Left renal cortex interstitium (tissue), 4 donors: Measurements from ENCODE around the gene KLHDC7B. TPM values are rescaled to one million over a fixed set of nuclear protein-coding genes. Genes with fewer than 3 reads are reported as not detected.

Source experiments
- DNase-seq, 4 donors: peaks; one replicate each; pipeline ENCODE4 v3.0.0-alpha.2; 2013; ENCODE audit warnings: low read depth in 4 of 4, low spot score in 2 of 4, missing footprints in 1 of 4
- polyA plus RNA-seq, 4 donors: library from polyadenylated mRNA; unstranded; fragments of 120-200 nt; gene quantifications; one replicate each; pipeline ENCODE4 v1.2.1, GENCODE V29; 2013; ENCODE audit not compliant: insufficient read length in 4 of 4

Gene KLHDC7B
- polyA plus RNA-seq, 4 donors: 0.07 to 0.39 (median 0.15) TPM

DNA sequence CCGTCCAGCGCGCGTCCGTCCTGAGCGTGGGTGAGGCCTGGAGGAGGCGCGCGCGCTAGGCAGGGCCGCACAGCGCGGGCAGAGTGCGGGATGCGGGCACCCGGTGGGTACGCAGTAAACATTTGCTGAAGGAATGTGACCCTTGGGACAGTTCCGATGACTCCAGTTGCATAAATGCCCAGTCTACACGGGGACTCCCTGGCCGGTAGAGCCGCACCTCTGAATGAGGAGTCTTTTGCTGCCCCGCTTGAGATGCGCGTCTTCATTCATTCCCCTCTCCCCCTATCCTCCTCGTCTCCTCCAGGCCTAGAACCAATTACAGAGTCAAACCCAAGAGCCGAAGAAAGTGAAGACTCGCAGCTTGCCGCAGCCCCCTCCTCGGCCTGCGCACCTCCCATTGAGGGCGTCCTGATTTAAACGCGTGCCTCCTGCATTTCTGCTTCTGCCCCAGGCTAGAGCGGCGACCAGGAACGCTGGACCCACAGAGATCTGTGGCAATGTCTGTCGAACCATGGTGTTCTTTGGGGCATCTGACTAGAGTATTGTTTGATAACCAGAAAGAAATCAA lies 37.7 kb downstream of the KLHDC7B start:
- no peak for DNase-seq

DNA sequence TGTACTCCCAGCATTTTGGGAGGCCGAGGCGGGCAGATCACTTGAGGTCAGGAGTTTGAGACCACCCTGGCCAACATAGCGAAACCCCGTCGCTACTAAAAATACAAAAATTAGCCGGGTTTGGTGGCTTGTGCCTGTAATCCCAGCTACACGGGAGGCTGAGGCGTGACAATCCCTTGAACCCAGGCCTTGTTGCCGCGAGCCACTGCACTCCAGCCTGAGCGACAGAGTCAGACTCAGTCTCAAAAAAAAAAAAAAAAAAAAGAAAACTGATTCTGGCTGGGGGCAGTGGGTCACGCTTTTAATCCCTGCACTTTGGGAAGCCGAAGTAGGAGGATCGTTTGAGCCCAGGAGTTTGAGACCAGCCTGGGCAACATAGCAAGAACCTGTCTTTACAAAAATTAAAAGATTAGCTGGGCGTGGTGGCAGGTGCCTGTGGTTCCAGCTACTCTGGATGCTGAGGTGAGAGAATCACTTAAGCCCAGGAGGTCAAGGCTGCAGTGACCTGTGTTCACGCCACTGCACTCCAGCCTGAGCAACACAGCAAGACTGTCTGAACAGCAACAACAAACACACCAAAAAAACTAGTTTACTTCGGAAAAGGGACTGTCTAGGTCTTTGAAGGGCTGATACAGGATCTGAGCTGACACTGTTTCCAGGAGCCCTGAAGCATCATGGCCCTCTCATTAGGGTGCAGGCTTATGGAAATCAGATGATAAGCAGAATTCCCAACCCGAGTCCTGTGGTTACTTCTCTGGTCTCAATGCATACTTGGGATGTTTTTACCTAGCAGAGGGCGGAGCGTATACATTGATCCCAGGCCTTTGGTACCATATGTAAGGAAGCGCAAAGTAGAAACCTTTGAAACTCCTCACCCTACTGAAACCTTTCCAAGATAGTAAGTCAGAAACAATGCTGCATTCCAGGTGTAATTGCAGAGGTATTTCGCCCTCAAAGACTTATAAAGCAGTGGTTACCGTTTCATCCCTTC lies 38.7 kb downstream of the KLHDC7B start:
- no peak for DNase-seq

DNA sequence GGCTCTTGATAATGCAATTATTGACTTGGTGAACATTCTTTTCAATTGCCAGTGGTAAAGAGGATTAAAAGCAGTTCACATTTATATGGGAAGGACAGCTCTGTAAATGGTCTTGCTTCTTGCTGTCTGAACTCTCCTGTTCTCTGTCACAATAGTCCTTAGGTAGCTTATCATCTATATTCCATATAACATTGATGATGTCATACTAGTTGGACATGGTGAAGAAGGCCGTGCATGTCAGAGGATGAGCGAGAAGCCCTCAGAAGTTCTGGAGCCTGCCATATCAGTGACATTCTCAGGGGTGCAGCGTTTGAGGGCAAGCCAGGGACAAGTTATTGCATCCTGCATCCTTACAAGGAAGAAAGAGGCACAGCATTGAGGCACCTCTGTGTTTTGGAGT lies 39.5 kb downstream of the KLHDC7B start:
- DNase-seq: no peak

DNA sequence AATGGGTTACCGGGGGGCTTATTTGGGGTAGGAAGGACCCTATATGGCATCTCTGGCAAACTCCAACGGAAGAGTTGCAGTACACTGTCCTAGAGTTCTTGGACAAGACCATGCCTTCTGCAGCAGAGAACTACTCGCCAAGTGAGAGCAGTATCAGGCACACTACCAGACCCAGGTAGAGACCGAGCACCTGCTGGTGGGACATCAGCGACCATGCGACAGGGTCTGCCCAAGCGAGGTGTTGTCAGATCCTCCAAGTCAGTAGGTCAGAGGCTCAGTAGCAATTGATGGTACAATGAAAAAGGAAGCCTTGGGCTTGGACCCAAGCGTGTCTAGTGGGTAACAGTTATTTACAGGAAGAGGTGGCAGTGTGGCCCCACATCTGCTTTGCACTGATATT lies 40.1 kb downstream of the KLHDC7B start:
- DNase-seq: no peak

DNA sequence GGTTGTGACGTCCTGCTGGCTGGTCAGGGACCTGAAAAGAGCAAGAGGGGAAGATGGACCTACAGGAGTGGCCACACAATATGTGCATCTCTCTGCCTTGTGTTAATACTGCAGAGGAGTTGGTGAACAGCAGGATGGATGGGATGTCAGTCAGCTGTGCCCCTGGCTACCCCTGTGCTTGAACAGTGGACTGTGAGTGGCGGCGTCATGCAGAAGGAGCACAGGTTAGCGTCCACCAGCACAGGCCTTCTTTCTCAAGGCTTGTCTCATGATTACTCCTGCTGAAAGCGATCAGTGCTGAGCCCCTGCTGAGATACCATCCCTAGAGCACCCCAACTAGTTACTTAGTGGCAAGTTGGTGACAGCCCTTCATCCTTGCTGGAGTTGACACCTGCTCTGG lies 40.7 kb downstream of the KLHDC7B start:
- DNase-seq: no peak

DNA sequence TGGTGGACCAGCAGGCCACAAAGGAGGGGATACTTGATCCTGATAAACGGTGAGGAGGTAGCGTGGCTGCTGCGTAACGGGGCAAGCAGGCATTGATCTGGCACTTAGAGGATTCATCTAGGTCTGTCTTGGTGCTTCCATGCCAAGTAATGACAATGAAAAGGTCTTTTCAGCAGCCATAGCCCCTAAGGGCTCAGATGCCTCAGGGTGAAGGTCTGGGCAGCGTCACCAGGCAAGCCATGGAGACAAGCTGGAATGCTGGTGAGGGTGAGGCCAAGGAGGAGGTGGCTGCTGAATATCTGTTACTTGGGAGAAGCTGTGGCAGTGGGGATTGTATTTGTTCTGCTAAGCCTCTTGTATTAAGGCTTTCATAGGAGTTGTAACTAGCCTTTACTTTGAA lies 41.7 kb downstream of the KLHDC7B start:
- no peak for DNase-seq

DNA sequence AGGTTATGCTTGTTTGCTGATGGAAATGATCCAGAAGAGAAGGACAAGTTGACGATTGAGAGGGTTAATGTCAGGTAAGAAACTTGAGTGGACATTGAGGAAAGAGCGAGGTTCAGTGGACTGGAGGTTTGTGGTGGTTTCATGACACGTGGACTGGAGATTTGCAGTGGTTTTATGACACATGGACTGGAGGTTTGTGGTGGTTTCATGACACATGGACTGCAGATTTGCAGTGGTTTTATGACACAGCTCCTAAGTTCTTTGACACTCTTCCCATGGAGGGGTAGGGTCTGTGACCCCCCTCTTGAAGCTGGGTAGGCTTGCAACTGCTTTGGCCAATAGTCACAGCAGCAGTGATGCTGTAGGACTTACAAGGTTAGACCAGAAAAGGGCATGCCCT lies 49.5 kb downstream of the KLHDC7B start:
- DNase-seq: no peak

DNA sequence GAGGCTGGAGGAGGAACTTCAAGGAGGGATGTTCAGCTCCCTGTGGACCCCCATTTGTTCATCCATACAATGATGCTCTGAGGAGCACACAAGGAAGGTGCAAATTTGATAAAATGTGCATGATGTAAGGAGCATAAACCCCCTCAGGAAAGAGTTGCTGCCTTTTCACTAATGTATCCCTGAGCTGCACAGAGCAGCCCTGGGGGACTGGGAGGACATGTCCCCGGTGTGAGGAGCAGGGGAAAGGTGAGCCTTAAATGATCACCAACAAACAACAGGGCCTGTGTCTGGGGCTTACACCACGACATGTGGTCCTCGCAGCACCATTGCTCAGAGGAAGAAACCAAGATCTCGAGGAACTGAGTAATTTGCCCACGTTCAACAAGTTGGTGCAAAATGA lies 51.4 kb downstream of the KLHDC7B start:
- DNase-seq: no peak

DNA sequence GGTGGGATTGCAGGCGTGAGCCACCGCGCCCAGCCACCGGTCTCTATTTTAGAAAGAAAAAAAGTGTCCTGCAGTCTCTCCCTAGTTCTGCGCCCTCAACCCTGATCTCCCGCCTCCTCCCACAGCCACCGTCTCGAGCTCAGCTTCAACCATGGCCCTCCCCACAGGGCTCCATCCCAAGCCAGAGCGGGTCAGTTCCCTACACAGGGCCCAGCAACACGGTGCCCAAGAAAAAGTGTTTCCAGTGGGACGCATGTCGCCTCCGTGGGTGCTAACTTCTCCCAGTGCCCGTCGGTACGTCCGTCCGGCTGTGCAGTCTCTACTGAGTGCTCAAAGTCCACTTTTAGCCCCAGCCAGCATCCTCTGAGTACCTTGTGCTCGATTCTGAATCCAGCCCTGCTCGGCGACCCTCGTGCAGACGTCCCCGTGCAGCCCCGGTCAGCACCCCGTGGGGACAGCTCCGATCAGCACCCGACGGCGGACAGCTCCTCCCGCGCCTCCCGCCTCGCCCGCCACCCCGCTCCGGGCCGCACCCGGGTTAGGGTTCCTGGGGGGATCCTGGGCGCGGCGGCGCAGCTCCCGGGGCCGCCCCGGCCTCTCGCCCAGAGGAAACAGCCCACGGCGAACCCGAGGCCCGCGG lies 54.2 kb downstream of the KLHDC7B start:
- no peak for DNase-seq

DNA sequence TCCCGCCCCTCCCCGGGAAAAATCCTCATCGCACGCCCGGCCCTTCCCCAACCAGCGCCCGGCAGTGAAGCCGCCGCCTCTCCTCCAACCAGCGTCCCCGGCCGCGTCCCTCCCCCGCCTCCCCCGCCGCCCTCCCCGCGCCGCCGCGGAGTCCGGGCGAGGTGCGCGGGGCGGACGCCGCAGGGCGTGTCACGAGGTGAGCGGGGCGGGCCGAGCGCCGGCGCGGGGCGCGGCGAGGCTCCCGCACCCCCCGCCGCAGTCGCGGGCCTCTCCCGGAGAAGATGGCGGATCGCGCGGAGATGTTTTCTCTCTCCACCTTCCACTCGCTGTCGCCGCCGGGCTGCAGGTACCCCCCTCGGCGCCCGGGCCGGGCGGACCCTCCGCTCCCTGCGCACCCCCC lies 54.8 kb downstream of the KLHDC7B start, which contains the start of gene MAPK8IP2:
TSS of gene MAPK8IP2 (plus strand) at position 256 of the 400 bp plus-strand sequence. CDS start at position 282, 26 bp downstream.
- no peak for DNase-seq

Other genes starting within 250 kb of the KLHDC7B start
- gene PLXNB2, start 238.3 kb upstream of the KLHDC7B start, polyA plus RNA-seq: 100 to 1,000 TPM; 206 to 275 (median 234) TPM
- gene DENND6B, start 218.9 kb upstream of the KLHDC7B start, polyA plus RNA-seq: 10 to 100 TPM; 10.1 to 19.9 (median 16.0) TPM
- 10 to 100 TPM; 33.0 to 61.1 (median 46.3) TPM for gene PPP6R2, start 202.6 kb upstream of the KLHDC7B start, polyA plus RNA-seq
- 10 to 100 TPM; 25.4 to 55.3 (median 43.4) TPM for gene SBF1, start 70.9 kb upstream of the KLHDC7B start, polyA plus RNA-seq
- gene ADM2, start 64.4 kb upstream of the KLHDC7B start, polyA plus RNA-seq: 1 to 10 TPM; 3.8 to 8.6 (median 5.5) TPM
- 10 to 100 TPM in 3 of 4 donors, 1 to 10 TPM in 1; 3.6 to 18.2 (median 13.4) TPM for gene MIOX, start 59.0 kb upstream of the KLHDC7B start, polyA plus RNA-seq
- 10 to 100 TPM; 30.3 to 73.2 (median 55.4) TPM for gene LMF2, start 38.2 kb upstream of the KLHDC7B start, polyA plus RNA-seq
- gene NCAPH2, start 37.7 kb upstream of the KLHDC7B start, polyA plus RNA-seq: 10 to 100 TPM; 35.8 to 57.9 (median 53.3) TPM
- gene SCO2, start 20.3 kb upstream of the KLHDC7B start, polyA plus RNA-seq: 1 to 10 TPM in 2 of 4 donors, under 1 TPM in 1, not detected in 1; 0.57 to 5.1 (median 2.4) TPM
- 1 to 10 TPM; 1.1 to 3.0 (median 2.4) TPM for gene TYMP, start 15.9 kb upstream of the KLHDC7B start, polyA plus RNA-seq
- gene SYCE3, start 17.0 kb downstream of the KLHDC7B start, polyA plus RNA-seq: under 1 TPM in 1 of 4 donors, not detected in 3; 0.43 TPM
- 10 to 100 TPM in 3 of 4 donors, 1 to 10 TPM in 1; 9.8 to 18.5 (median 10.9) TPM for gene CPT1B, start 32.5 kb downstream of the KLHDC7B start, polyA plus RNA-seq
- 100 to 1,000 TPM in 1 of 4 donors, 10 to 100 TPM in 3; 66.8 to 105 (median 86.1) TPM for gene CHKB, start 37.0 kb downstream of the KLHDC7B start, polyA plus RNA-seq
- gene MAPK8IP2, start 54.9 kb downstream of the KLHDC7B start, polyA plus RNA-seq: under 1 TPM; 0.76 to 0.87 (median 0.79) TPM
- 10 to 100 TPM; 10.4 to 28.9 (median 19.5) TPM for gene ARSA, start 82.3 kb downstream of the KLHDC7B start, polyA plus RNA-seq
- 10 to 100 TPM; 11.9 to 26.9 (median 19.6) TPM for gene SHANK3, start 126.9 kb downstream of the KLHDC7B start, polyA plus RNA-seq
- under 1 TPM; 0.32 to 0.60 (median 0.52) TPM for gene ACR, start 192.3 kb downstream of the KLHDC7B start, polyA plus RNA-seq
- gene RABL2B, start 237.7 kb downstream of the KLHDC7B start, polyA plus RNA-seq: 10 to 100 TPM; 37.8 to 93.9 (median 64.9) TPM